Measurements from ENCODE around the gene PTPMT1.
A peak's percentile ranks its signal among the peaks of the same experiment; 100 is the strongest.

PTPMT1 gene

DNA sequence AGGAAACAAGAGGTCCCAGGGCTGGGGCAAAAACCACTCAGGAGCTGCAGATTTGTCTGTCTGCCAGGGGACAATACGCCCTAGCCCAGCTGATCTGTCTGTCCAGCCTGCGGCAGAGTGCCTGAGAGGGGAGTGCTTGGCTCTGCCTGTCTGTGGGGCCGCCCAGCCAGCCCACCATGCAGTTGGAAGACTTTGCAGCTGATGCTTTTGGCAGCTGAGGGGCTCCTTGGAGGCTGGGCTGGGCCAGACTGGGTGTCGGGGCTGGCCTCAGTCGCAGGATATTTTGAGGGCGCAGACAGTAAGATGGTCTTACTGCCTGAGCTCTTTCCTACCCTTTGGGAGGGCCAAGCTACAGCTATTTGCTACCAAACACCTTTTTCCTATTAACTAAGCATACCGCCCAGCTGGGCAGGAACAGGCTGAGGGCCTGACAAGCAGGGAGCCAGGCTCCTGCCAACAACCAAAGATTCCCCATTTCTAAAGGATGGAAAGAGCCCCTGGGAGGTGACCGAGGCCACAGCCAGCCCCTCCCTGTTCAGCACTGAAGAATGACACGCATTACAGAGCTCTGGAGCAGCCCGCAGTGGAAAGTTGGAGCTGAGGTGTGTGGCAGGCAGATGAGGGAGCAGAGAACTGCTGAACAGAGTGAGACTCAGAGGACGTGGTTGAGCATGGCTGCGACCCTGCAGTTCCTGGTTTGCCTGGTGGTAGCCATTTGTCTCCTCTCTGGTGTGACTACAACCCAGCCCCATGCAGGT, 20.9 kb downstream of the PTPMT1 start, which contains the start of gene FAM180B:
TSS of gene FAM180B (plus strand) at position 581 of the 758 bp plus-strand sequence. CDS start at position 672, 91 bp downstream.
- peaks cover 28% of the 10 kb centered on the region for H3K4me1 Mint-ChIP-seq
- no peak for DNase-seq
- peaks cover 3% of the 10 kb centered on the region for H3K27me3 Mint-ChIP-seq (ENCODE audit: low read depth, poor library complexity)
- H3K4me3 Mint-ChIP-seq: no peak within 1 kb of the TSS
- H3K27ac Mint-ChIP-seq: peak within 1 kb of the TSS; percentile 69
- H3K36me3 Mint-ChIP-seq (ENCODE audit: low read depth): peaks cover 50% of the 10 kb centered on the region
- TF ChIP-seq CTCF (IDR thresholded peaks at IDR 0.05): no peak
- H3K9me3 Mint-ChIP-seq: no peaks in the 10 kb centered on the region

GRCh38 chr11:47587039-47587716, 21.8 kb downstream of the PTPMT1 start:
- DNase-seq: no peak
- no peaks in the 10 kb centered on the region for H3K9me3 Mint-ChIP-seq
- peak overlapping the region; percentile 69 for H3K27ac Mint-ChIP-seq
- H3K27me3 Mint-ChIP-seq (ENCODE audit: low read depth, poor library complexity): peaks cover 6% of the 10 kb centered on the region
- no peak for TF ChIP-seq CTCF (IDR thresholded peaks at IDR 0.05)
- no peak overlapping the region for H3K4me3 Mint-ChIP-seq
- peaks cover 41% of the 10 kb centered on the region for H3K36me3 Mint-ChIP-seq (ENCODE audit: low read depth)
- peaks cover 34% of the 10 kb centered on the region for H3K4me1 Mint-ChIP-seq

GRCh38 chr11:47587723-47588326, 22.4 kb downstream of the PTPMT1 start:
- no peak for DNase-seq
- Mint-ChIP-seq H3K4me3 (no peak overlapping the region), H3K27me3 (ENCODE audit: low read depth, poor library complexity) (peaks cover 13% of the 10 kb centered on the region), H3K27ac (no peak overlapping the region), H3K4me1 (peaks cover 40% of the 10 kb centered on the region), H3K36me3 (ENCODE audit: low read depth) (peaks cover 36% of the 10 kb centered on the region), H3K9me3 (no peaks in the 10 kb centered on the region)
- TF ChIP-seq CTCF (IDR thresholded peaks at IDR 0.05): no peak

- Mint-ChIP-seq H3K4me3 (no peak overlapping the region), H3K4me1 (peaks cover 52% of the 10 kb centered on the region), H3K36me3 (ENCODE audit: low read depth) (peaks cover 25% of the 10 kb centered on the region), H3K27me3 (ENCODE audit: low read depth, poor library complexity) (peaks cover 21% of the 10 kb centered on the region), H3K27ac (peak overlapping the region; percentile 80), H3K9me3 (no peaks in the 10 kb centered on the region)
- TF ChIP-seq CTCF (IDR thresholded peaks at IDR 0.05): no peak
- no peak for DNase-seq
Observed at GRCh38 chr11:47589118-47589517, 23.7 kb downstream of the PTPMT1 start.

- Mint-ChIP-seq H3K36me3 (ENCODE audit: low read depth) (peaks cover 20% of the 10 kb centered on the region), H3K4me1 (peaks cover 56% of the 10 kb centered on the region), H3K27me3 (ENCODE audit: low read depth, poor library complexity) (peaks cover 24% of the 10 kb centered on the region), H3K4me3 (no peak overlapping the region), H3K27ac (no peak overlapping the region), H3K9me3 (no peaks in the 10 kb centered on the region)
- DNase-seq: no peak
- no peak for TF ChIP-seq CTCF (IDR thresholded peaks at IDR 0.05)
Observed at GRCh38 chr11:47589584-47589976, 24.2 kb downstream of the PTPMT1 start.

Data from nephron progenitor cell (in vitro differentiated cells).